Mesendoderm (in vitro differentiated cells): ENCODE measurements around the gene ABR.

Experiments
- DNase-seq: peaks from one replicate; pipeline ENCODE4 v3.0.0; 2013
- H2AK5ac ChIP-seq: 2 replicates; pipeline ENCODE4 v1.6.1; 2013; ENCODE audit warnings: low read length, inconsistent platforms
- H2BK120ac ChIP-seq: 2 replicates; pipeline ENCODE4 v1.6.1; 2013; ENCODE audit warnings: low read depth, mild to moderate bottlenecking, low read length, moderate library complexity, mixed read lengths
- H2BK15ac ChIP-seq: replicated peaks from 2 replicates; pipeline ENCODE4 v1.6.1; 2013; ENCODE audit warnings: low read depth, mild to moderate bottlenecking, moderate library complexity
- H2BK5ac ChIP-seq: 2 replicates; pipeline ENCODE4 v1.6.1; 2013; ENCODE audit warnings: low read length, inconsistent platforms
- H3K18ac ChIP-seq: 2 replicates; pipeline ENCODE4 v1.6.1; 2013; ENCODE audit warnings: mild to moderate bottlenecking, low read length, mixed read lengths
- H3K23ac ChIP-seq: one replicate; pipeline ENCODE4 v1.6.1; 2013; ENCODE audit warnings: low read length
- H3K27ac ChIP-seq: 2 replicates; pipeline ENCODE4 v1.5.1; 2013; ENCODE audit warnings: low read depth, mild to moderate bottlenecking, inconsistent platforms, low read length, moderate library complexity
- H3K27me3 ChIP-seq: 2 replicates; pipeline ENCODE4 v1.6.1; 2013; ENCODE audit warnings: low read length, control low read depth, mild to moderate bottlenecking, inconsistent platforms; ENCODE audit not compliant: insufficient read depth, poor library complexity
- H3K36me3 ChIP-seq: 2 replicates; pipeline ENCODE4 v1.6.1; 2013; ENCODE audit warnings: low read length, inconsistent platforms; ENCODE audit not compliant: control insufficient read depth, insufficient read depth
- H3K4ac ChIP-seq: one replicate; pipeline ENCODE4 v1.6.1; 2013; ENCODE audit warnings: low read depth, mild to moderate bottlenecking, low read length, moderate library complexity
- H3K4me1 ChIP-seq: 2 replicates; pipeline ENCODE4 v1.6.1; 2013; ENCODE audit warnings: low read depth, low read length, inconsistent platforms; ENCODE audit not compliant: control insufficient read depth
- H3K4me2 ChIP-seq: 2 replicates; pipeline ENCODE4 v1.6.1; 2013; ENCODE audit warnings: low read length
- H3K4me3 ChIP-seq: 2 replicates; pipeline ENCODE4 v1.5.1; 2013; ENCODE audit warnings: mild to moderate bottlenecking, low read length
- H3K56ac ChIP-seq: one replicate; pipeline ENCODE4 v1.6.1; 2013; ENCODE audit warnings: low read length
- H3K79me1 ChIP-seq: 2 replicates; pipeline ENCODE4 v1.6.1; 2013; ENCODE audit warnings: low read length, inconsistent platforms
- H3K79me2 ChIP-seq: 2 replicates; pipeline ENCODE4 v1.6.1; 2013; ENCODE audit warnings: mild to moderate bottlenecking, low read length; ENCODE audit not compliant: control insufficient read depth, insufficient read depth
- H3K9ac ChIP-seq: 2 replicates; pipeline ENCODE4 v1.6.1; 2013; ENCODE audit warnings: low read length, inconsistent platforms
- H4K5ac ChIP-seq: one replicate; pipeline ENCODE4 v1.6.1; 2013; ENCODE audit warnings: low read length
- H4K8ac ChIP-seq: one replicate; pipeline ENCODE4 v1.6.1; 2013; ENCODE audit warnings: low read depth, mild to moderate bottlenecking, control low read depth, low read length, moderate library complexity
- WGBS: extraction: QIAGEN DNeasy Blood & Tissue Kit; methylation state at CpG from one replicate; pipeline ENCODE4 v1.1.7; 2013; ENCODE audit warnings: low lambda C conversion rate, missing lambda C conversion rate; ENCODE audit not compliant: insufficient coverage; ENCODE audit errors: extremely low coverage; 5-methylcytosine and 5-hydroxymethylcytosine counted together

ABR gene

DNA sequence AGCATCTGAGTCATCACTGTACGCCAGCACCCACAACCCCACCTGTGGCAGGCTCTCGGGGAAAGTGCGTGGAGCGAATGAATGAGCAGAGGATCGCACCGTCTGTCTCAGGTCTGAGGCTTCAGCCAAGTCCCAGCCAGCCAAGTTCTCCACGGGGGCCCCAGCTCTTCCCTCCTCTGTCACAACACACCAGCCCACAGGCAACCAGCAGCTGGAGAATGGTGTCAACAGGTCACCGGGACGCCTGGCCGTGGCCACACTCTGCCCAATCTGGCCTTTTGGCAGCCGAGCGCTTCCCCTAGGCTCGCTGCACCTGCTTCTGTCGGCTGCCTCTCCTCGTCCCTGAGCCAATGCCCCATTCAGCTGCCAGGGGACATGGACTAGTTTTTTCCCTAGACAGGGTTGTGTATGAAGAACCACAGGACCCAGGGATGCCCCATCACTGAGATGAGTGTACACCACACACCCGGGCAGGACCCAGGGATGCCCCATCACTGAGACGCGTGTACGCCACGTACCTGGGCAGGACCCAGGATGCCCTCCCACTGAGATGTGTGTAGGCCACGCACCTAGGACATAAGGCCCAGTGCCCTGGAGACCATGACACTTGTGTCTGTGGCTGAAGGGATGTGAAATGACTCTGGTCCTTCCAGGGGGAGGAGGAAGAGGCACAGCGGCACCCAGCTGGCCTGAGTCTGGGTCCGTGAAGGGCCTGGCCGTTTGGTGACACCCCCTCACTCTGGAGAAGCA, 52.8 kb downstream of the ABR start:
- no CpG with 5 or more reads among the region's 24 CpGs for WGBS
- Histone ChIP-seq H4K8ac (no peak overlapping the region), H2BK120ac (no peak overlapping the region), H3K27ac (no peak overlapping the region), H3K36me3 (no peaks in the 10 kb centered on the region), H4K5ac (no peak overlapping the region), H3K27me3 (no peaks in the 10 kb centered on the region), H3K79me2 (no peaks in the 10 kb centered on the region), H3K56ac (no peak overlapping the region), H2AK5ac (no peak overlapping the region), H2BK15ac (no peak overlapping the region), H3K4me3 (no peak overlapping the region), H3K9ac (no peak overlapping the region), H2BK5ac (no peak overlapping the region), H3K23ac (no peak overlapping the region), H3K18ac (no peak overlapping the region), H3K4ac (no peak overlapping the region), H3K79me1 (no peaks in the 10 kb centered on the region), H3K4me1 (no peaks in the 10 kb centered on the region), H3K4me2 (no peak overlapping the region)
- no peak for DNase-seq

DNA sequence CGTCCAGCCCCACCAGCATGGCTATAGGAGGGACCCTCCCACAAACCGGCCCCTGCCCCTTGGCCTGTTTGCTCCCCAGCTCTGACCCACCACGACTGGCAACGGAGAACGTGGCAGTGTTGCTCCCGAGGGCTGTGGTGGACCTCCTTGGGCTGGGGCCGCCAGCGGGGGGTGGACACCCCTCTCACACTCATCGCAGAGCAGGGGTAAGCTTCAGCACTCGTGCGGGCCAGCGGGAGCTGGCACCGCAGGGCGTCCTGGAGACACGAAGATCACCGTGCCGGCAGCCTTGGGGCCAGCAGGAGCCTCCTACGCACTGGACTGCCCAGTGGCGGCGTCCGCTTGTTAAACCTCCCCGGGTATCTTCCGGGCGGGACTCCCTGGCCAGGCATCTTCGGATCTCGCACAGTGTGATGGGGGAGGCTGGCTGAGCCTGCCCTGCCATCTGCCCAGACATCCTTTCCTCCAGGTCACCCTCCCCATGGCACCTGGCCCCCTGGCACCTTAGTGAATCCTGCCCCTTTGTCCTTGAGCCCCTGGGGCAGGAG, 53.5 kb downstream of the ABR start:
- no peak overlapping the region for H2BK120ac ChIP-seq
- no peak overlapping the region for H3K9ac ChIP-seq
- H2BK5ac ChIP-seq = no peak overlapping the region
- no peak overlapping the region for H3K4ac ChIP-seq
- no peak for DNase-seq
- no peak overlapping the region for H4K8ac ChIP-seq
- no peak overlapping the region for H2AK5ac ChIP-seq
- no peak overlapping the region for H3K23ac ChIP-seq
- no peak overlapping the region for H3K18ac ChIP-seq
- WGBS = no CpG with 5 or more reads among the region's 26 CpGs
- H3K79me2 ChIP-seq = no peaks in the 10 kb centered on the region
- H3K4me3 ChIP-seq = no peak overlapping the region
- H2BK15ac ChIP-seq = no peak overlapping the region
- H3K79me1 ChIP-seq = no peaks in the 10 kb centered on the region
- no peaks in the 10 kb centered on the region for H3K27me3 ChIP-seq
- H3K56ac ChIP-seq = no peak overlapping the region
- H3K36me3 ChIP-seq = no peaks in the 10 kb centered on the region
- no peak overlapping the region for H3K4me2 ChIP-seq
- H4K5ac ChIP-seq = no peak overlapping the region
- H3K27ac ChIP-seq = no peak overlapping the region
- H3K4me1 ChIP-seq = no peaks in the 10 kb centered on the region

- Histone ChIP-seq H3K79me1 (no peaks in the 10 kb centered on the region), H4K5ac (no peak overlapping the region), H3K4ac (no peak overlapping the region), H3K27ac (no peak overlapping the region), H3K79me2 (no peaks in the 10 kb centered on the region), H2AK5ac (no peak overlapping the region), H3K4me3 (no peak overlapping the region), H3K18ac (no peak overlapping the region), H2BK15ac (no peak overlapping the region), H3K4me1 (no peaks in the 10 kb centered on the region), H4K8ac (no peak overlapping the region), H2BK5ac (no peak overlapping the region), H3K56ac (no peak overlapping the region), H3K36me3 (no peaks in the 10 kb centered on the region), H3K4me2 (no peak overlapping the region), H3K9ac (no peak overlapping the region), H3K23ac (no peak overlapping the region), H2BK120ac (no peak overlapping the region), H3K27me3 (no peaks in the 10 kb centered on the region)
- WGBS = no CpG with 5 or more reads among the region's 11 CpGs
- no peak for DNase-seq
Measured at GRCh38 chr17:1125788-1126145, 54.0 kb downstream of the ABR start.

DNA sequence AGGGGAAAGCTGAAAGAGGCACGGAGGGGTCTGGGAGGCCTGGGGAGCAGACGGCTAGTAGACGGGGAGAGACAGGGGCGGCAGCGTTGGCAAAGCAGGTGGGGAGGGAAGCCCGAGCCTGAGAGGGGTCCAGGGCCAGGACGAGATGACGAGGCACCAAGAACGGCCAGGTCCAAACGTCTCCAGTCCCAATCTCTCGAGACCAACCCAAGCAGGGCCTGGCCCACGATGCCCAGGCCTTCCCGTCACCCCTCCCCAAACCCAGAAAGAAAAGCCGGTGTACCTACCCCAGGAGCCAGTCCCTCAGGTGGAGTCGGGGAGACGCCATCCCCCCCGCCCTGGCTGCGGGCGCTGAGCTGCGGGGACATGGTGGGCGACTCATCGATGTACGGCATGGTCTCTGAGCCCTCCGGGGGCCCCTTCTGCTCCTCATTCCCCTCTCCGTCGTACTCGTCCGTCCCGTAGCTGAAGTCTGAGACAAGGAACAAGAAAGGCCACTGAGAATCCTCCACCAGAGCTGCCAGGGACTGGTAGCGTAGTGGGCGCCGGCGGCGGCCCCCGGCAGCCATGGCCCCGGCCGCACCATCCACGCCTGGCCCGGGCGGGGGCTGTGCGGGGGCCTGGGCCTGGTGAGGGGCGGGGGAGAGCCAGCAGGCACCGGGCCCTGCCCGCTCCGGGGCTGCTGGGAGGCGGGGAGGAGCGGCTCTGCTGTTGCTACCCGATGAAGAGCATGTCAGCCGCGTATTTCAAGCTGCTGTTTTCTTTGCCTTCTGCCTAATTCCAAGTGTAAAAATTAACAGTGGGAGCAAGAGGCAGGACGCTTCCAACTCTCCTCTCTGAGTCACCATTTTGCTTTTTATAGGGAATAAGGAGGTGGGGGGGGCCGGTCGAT, 54.6 kb downstream of the ABR start:
- Histone ChIP-seq H2AK5ac (no peak overlapping the region), H3K9ac (no peak overlapping the region), H3K27me3 (no peaks in the 10 kb centered on the region), H3K4me2 (no peak overlapping the region), H3K36me3 (no peaks in the 10 kb centered on the region), H3K4ac (no peak overlapping the region), H2BK120ac (no peak overlapping the region), H3K18ac (no peak overlapping the region), H3K4me3 (no peak overlapping the region), H3K23ac (no peak overlapping the region), H4K8ac (no peak overlapping the region), H2BK15ac (no peak overlapping the region), H3K4me1 (no peaks in the 10 kb centered on the region), H3K56ac (no peak overlapping the region), H3K27ac (no peak overlapping the region), H3K79me2 (no peaks in the 10 kb centered on the region), H3K79me1 (no peaks in the 10 kb centered on the region), H4K5ac (no peak overlapping the region), H2BK5ac (no peak overlapping the region)
- no CpG with 5 or more reads among the region's 53 CpGs for WGBS
- no peak for DNase-seq

DNA sequence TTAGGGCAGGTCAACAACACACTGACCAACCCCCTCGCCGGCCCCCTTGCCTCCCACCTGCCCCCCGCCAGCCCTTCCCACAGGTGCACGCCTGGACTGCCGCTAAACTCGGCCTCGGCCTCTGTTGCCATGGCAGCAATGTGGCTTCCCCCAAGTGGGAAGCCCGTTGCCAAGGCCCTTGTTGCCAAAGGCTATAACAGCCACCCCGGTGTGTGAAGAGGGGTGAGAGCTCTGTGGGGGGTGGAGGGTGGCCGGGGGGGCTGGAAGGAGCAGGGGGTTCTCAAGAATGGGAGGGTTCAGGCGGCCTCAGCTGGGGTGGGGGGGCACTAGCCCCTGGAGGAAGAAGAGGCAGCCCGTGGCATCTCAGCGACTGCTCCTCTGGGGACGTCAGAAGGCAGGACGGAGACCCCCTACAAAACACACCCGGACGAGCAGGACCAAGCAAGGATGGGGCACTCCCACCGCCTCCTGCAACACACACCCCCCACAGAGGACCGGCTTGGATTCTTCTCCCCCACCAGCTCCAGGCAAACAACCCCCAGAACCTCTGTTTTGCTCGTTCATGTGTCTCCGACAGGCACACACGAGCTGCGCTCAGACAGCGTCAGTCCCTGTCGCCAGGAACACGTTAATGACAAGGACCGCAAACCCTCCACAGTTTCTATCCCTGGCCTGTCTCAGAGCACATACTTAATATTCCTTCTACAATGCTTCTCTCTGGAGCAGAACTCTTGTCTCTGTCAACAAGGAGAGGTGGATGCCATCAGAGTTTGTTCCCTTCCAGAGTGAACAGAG, 55.7 kb downstream of the ABR start:
- no peak for DNase-seq
- no peak overlapping the region for H3K23ac ChIP-seq

More for the DNA sequence above, 55.7 kb downstream of the ABR start:
- H3K4me3 ChIP-seq = no peak overlapping the region
- WGBS = no CpG with 5 or more reads among the region's 27 CpGs
- no peak overlapping the region for H3K18ac ChIP-seq
- H3K79me2 ChIP-seq = no peaks in the 10 kb centered on the region
- H3K27ac ChIP-seq = no peak overlapping the region
- no peak overlapping the region for H2AK5ac ChIP-seq
- no peaks in the 10 kb centered on the region for H3K27me3 ChIP-seq
- H3K36me3 ChIP-seq = no peaks in the 10 kb centered on the region
- no peak overlapping the region for H3K4ac ChIP-seq
- H3K4me1 ChIP-seq = no peaks in the 10 kb centered on the region
- H3K79me1 ChIP-seq = no peaks in the 10 kb centered on the region
- H3K4me2 ChIP-seq = no peak overlapping the region
- no peak overlapping the region for H2BK120ac ChIP-seq
- no peak overlapping the region for H3K56ac ChIP-seq
- no peak overlapping the region for H2BK5ac ChIP-seq
- H4K8ac ChIP-seq = no peak overlapping the region
- H2BK15ac ChIP-seq = no peak overlapping the region
- no peak overlapping the region for H4K5ac ChIP-seq
- no peak overlapping the region for H3K9ac ChIP-seq
